DND-41 (cell line): ENCODE data around the gene ACP3.

Source experiments
- CTCF ChIP-seq: IDR thresholded peaks from 2 replicates; pipeline ENCODE4 v1.5.1; 2012; ENCODE audit warnings: borderline replicate concordance, low read length, moderate library complexity, mild to moderate bottlenecking; ENCODE audit not compliant: poor library complexity, severe bottlenecking; ENCODE audit errors: extremely low read depth
- EZH2 ChIP-seq: IDR thresholded peaks from 3 replicates; pipeline ENCODE4 v1.6.1; 2012; ENCODE audit warnings: borderline replicate concordance, low read depth, mild to moderate bottlenecking, moderate library complexity, low read length, inconsistent platforms; ENCODE audit not compliant: severe bottlenecking

GRCh38 chr3:132354916-132355702 is 37.9 kb downstream of the ACP3 start:
- TF ChIP-seq CTCF (no peak), EZH2 (no peak)
